Kidney (tissue), 14 donors: ENCODE data around the gene NUB1. TPM values are rescaled to one million over a fixed set of nuclear protein-coding genes. Genes with fewer than 3 reads are reported as not detected.

Experiments
- DNase-seq, 5 donors: peaks; one replicate each; pipeline ENCODE4 v3.0.0-alpha.2; 2013 to 2020
- FAIRE-seq: peaks from 2 replicates; lab custom pipeline; 2012; peaks lifted over from hg19 to GRCh38; lab: Jason Lieb, UNC
- H3K27ac ChIP-seq, 2 donors: one replicate each; pipeline ENCODE4 v1.7.0; 2013; ENCODE audit warnings: low read depth in 2 of 2, low read length in 2 of 2, inconsistent platforms in 1 of 2
- H3K27me3 ChIP-seq: one replicate; pipeline ENCODE4 v1.7.1; 2013; ENCODE audit warnings: low read length, inconsistent platforms; ENCODE audit not compliant: control insufficient read depth, insufficient read depth
- H3K36me3 ChIP-seq, 3 donors: one replicate each; pipeline versions ENCODE4 v1.7.0 to v1.7.1; 2013; ENCODE audit warnings: low read length in 3 of 3, control low read depth in 1 of 3, inconsistent platforms in 1 of 3; ENCODE audit not compliant: insufficient read depth in 3 of 3, control insufficient read depth in 2 of 3
- H3K4me1 ChIP-seq, 3 donors: one replicate each; pipeline versions ENCODE4 v1.7.0 to v1.7.1; 2013; ENCODE audit warnings: low read length in 3 of 3, inconsistent platforms in 1 of 3, low read depth in 1 of 3; ENCODE audit not compliant: control insufficient read depth in 2 of 3, insufficient read depth in 2 of 3
- H3K4me3 ChIP-seq, 3 donors: one replicate each; pipeline versions ENCODE4 v1.7.0 to v1.8.1; 2013; ENCODE audit warnings: low read length in 3 of 3, control low read depth in 1 of 3, inconsistent platforms in 1 of 3
- H3K9ac ChIP-seq, 3 donors: one replicate each; pipeline versions ENCODE4 v1.7.0 to v1.7.1; 2013; ENCODE audit warnings: low read length in 3 of 3, control low read depth in 1 of 3, inconsistent platforms in 1 of 3
- H3K9me3 ChIP-seq, 3 donors: one replicate each; pipeline versions ENCODE4 v1.7.0 to v1.7.1; 2013; ENCODE audit warnings: low read length in 3 of 3, control low read depth in 1 of 3, inconsistent platforms in 1 of 3; ENCODE audit not compliant: control insufficient read depth in 2 of 3, insufficient read depth in 1 of 3
- CTCF ChIP-seq: IDR thresholded peaks from 3 replicates; pipeline ENCODE4 v1.5.1; 2012; ENCODE audit warnings: mild to moderate bottlenecking, moderate library complexity, borderline replicate concordance; ENCODE audit not compliant: insufficient read depth; ENCODE audit errors: extremely low read depth
- intact Hi-C: fragments of 100-400 bp; cut with DNase I; formaldehyde crosslinking; loops from one replicate; pipeline ENCODE4 v1.11.1; 2022
- polyA plus RNA-seq: library from polyadenylated mRNA; stranded (reverse); fragments of 350-450 nt; fragmentation: Illumina TruSeq; extraction: RNeasy Lipid Tissue Mini Kit (QIAGEN cat#74804); gene quantifications from one replicate; pipeline ENCODE4 v1.2.3, GENCODE V29; 2014; ENCODE audit warnings: low read depth, low replicate concordance; ENCODE audit not compliant: insufficient read depth
- total RNA-seq: library from RNA; stranded (reverse); fragmentation: NEBNext Ultra II Directional; extraction: Animal tissue kit (Norgen Biotek cat#: 25700); gene quantifications from one replicate; pipeline ENCODE4 v1.2.1, GENCODE V29; 2021
- donor health status: control.
- donor health status: control.
- donor health status: control.
- donor health status: control.
- donor health status: control.
- donor health status: DM: yes; HTN: yes; CAD: no.
- donor health status: Normal renal cell carcinoma (clear cell type).

NUB1 gene
- total and polyA plus RNA-seq, 2 donors from 2014 or later: 32.7 to 51.8 TPM

GRCh38 chr7:151330661-151331060 is 11.0 kb upstream of the NUB1 start:
- Histone ChIP-seq H3K4me1 (no peaks in the 10 kb centered on the region), H3K4me3 (no peak overlapping the region), H3K27ac (no peak overlapping the region), H3K9ac (no peak overlapping the region), H3K27me3 (no peaks in the 10 kb centered on the region), H3K36me3 (no peaks in the 10 kb centered on the region), H3K9me3 (peaks cover 0 to 5% (median 0%) of the 10 kb centered on the region in 3 donors)
- TF ChIP-seq CTCF: no peak
- intact Hi-C loops: no loop called here
- FAIRE-seq (no peak), DNase-seq (no peak)

DNA sequence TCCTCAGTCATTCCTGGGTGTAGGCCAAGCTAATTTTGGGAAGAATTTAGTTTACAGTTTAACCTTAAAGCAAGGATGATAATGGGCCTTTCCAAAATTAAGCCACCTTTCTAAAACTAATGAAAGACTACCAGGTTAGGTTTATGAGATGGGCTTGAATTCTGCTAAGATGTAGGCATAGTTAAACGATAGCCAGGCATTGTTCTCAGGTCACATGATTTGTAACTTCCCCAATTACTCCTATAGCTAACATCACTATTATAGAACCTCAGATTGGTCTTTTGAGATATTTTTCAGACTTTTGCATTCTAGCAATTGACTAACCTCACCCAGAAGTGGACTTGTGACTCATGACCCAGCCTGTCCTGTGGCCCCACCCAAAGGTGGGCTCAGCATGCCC is 7.0 kb upstream of the NUB1 start:
- no peak for DNase-seq
- Histone ChIP-seq H3K9me3 (no peaks in the 10 kb centered on the region), H3K4me1 (no peaks in the 10 kb centered on the region), H3K36me3 (no peaks in the 10 kb centered on the region), H3K27ac (no peak overlapping the region), H3K27me3 (no peaks in the 10 kb centered on the region), H3K4me3 (no peak overlapping the region), H3K9ac (no peak overlapping the region)
- intact Hi-C loops: no loop called here
- TF ChIP-seq CTCF: no peak
- FAIRE-seq: no peak

- Histone ChIP-seq H3K27me3 (no peaks in the 10 kb centered on the region), H3K4me1 (peaks cover 0 to 1% (median 0%) of the 10 kb centered on the region in 3 donors), H3K4me3 (no peak overlapping the region), H3K36me3 (no peaks in the 10 kb centered on the region), H3K9ac (no peak overlapping the region), H3K27ac (no peak overlapping the region), H3K9me3 (no peaks in the 10 kb centered on the region)
- no peak for TF ChIP-seq CTCF
- no peak for DNase-seq
- intact Hi-C loops: no loop called here
- no peak for FAIRE-seq
Observed at GRCh38 chr7:151336027-151336708, 5.4 kb upstream of the NUB1 start.

DNA sequence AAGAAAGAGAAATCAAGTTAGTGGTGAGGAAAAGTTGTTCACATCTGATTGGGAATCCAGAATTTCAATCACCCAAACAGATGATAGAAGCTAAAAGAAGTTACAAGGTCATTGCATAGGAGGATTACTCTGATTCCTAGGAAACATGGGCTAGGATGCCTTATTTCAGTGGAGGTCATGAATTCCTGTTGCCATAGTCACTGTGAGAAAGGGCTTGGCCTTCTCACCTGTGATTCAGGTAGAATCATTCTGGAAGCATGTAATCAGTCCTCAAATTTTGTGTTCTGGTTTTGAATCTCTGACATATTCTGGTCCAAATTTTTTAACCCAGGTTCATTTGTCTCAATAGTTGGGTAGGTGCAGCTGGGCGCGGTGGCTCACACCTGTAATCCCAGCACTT is 4.3 kb upstream of the NUB1 start:
- peaks cover 0 to 3% (median 0%) of the 10 kb centered on the region in 3 donors for H3K4me1 ChIP-seq
- no peak overlapping the region for H3K4me3 ChIP-seq
- TF ChIP-seq CTCF: no peak
- H3K27me3 ChIP-seq: no peaks in the 10 kb centered on the region
- FAIRE-seq (no peak), DNase-seq (no peak)
- no peak overlapping the region for H3K9ac ChIP-seq
- no peaks in the 10 kb centered on the region for H3K9me3 ChIP-seq
- intact Hi-C loops: no loop called here
- H3K27ac ChIP-seq: no peak overlapping the region
- no peaks in the 10 kb centered on the region for H3K36me3 ChIP-seq
